Testis (tissue), 2 donors: ENCODE measurements around the gene SELENOM.

Experiments used
- CTCF ChIP-seq, 3 experiments: fragments of 450-650 bp in 2 of 3; fragments of 200-600 bp in 1 of 3; sonication (generic) in 1 of 3; IDR thresholded peaks; one replicate each; pipeline ENCODE4 v1.5.1; 2016 to 2019; ENCODE audit warnings: antibody characterized with exemption in 3 of 3, mild to moderate bottlenecking in 2 of 3, moderate library complexity in 1 of 3
- POLR2A ChIP-seq: fragments of 450-650 bp; IDR thresholded peaks from one replicate; pipeline ENCODE4 v1.6.1; 2017; ENCODE audit warnings: antibody characterized with exemption, mild to moderate bottlenecking, moderate library complexity

GRCh38 chr22:31155422-31155821, 48.1 kb upstream of the SELENOM start:
- no peak for TF ChIP-seq CTCF (IDR thresholded peaks at IDR 0.05)
- TF ChIP-seq POLR2A, result no peak
